GM19328 (cell line): ENCODE results near the gene SLC22A12.

ENCODE experiments used
- ATAC-seq: cut with Tn5 transposase; IDR thresholded peaks from one replicate; pipeline ENCODE4 v1.9.1; 2021; ENCODE audit warnings: mild to moderate bottlenecking, moderate library complexity; ENCODE audit not compliant: unreplicated experiment

The SLC22A12 gene

DNA sequence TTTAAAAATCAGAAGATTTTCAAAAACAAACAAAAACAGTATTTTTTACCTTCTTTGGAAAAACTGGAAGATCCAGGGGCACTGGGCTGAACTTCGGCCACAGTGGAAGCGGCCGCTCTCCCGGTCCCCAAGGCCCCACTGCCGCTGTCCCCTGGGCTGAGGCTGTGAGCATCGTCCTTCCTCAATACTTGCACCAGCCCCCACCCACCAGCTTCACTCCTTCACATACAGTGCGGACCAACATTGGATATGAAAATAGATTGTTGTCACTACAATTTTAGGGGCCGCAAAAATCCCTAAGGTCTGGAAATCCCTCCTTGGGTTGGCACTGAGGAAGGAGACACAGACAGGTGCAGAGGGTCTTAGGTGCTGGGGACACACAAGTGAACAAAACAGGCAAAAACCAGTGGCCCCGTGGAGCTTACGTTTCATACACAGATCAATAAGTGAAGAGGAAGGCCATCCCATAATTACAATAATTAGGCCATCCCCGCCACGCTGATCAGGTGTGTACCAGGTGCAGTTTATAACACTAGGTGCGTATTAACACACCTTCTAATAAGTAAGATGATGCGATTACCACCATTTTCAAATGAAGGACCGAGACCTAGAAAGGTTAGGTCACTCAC is 28.2 kb upstream of the SLC22A12 start:
- ATAC-seq, result no peak

DNA sequence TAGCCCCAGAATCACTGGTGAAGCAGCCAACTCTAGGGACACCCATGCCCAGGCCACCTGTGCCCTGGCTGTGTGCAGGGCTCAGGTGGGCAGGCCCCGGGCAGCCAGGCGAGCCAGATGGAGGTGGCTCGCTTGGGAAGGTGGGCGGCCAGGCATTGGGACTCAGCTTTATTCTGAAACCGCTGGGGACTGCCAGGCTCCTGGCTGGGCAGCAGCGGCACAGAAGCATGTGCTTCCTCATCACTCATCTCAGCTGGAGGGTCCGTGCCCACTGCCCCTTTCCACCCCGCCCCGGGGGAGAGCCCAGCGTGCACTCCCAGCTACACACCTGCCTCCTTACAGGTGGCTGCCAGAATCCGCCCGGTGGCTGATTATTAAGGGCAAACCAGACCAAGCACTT is 27.1 kb upstream of the SLC22A12 start:
- no peak for ATAC-seq

- no peak for ATAC-seq
Measured at GRCh38 chr11:64564419-64564818, 26.6 kb upstream of the SLC22A12 start.

GRCh38 chr11:64564947-64565889 is 25.8 kb upstream of the SLC22A12 start:
- no peak for ATAC-seq

- no peak for ATAC-seq
Measured at GRCh38 chr11:64566042-64566914, 24.7 kb upstream of the SLC22A12 start.

GRCh38 chr11:64566915-64567891 is 23.8 kb upstream of the SLC22A12 start:
- no peak for ATAC-seq

DNA sequence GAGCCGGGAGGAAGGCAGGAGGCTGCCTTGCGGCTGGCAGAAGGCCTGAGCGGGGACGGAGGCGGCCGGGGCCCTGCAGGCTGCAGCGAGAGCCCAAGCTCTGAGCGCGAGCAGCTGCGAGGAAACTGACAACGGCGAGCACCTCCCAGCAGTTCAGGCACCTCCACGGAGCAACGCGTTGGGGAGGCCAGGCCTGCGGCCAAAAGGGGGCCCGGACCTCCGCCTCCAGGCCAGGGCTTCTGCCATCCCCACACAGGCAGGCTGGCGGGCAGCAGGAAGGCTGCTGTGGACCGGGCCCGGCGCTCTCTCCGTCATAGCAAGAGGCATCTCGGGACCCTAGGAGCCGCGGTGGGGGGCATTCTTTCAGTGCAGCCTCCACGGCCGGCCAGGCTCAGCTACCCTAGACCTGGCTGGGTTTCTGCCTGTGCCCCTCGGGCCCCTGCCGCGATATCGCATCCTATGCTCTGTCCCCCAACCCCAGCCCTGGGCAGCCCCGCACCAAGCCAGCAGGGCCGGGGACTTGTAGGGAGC is 22.9 kb upstream of the SLC22A12 start:
- no peak for ATAC-seq

DNA sequence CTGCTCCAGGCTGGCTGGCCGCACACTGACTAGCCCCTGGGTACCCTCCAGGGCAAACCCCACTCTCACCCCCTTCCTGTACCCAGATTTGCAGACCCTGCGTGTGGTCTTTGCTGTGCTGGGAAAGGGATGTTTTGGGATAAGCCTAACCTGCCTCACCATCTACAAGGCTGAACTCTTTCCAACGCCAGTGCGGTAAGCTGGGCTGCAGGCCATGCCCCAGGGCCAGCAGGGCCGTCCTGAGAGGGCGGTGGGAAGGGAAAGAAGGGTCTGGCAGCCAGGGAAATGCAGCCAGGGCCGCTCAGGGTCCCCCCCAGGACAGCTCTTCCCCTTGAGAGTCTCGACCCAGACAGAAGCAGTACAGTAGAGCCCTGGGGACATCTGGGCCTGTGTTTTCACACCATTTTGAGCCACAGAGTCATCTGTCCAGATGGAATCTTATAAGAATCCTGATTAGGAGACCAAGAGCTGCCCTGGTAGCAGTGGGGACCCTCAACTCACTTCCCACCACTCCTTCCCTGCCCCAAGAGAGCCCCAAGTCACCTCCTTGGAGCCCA is 22.4 kb upstream of the SLC22A12 start:
- ATAC-seq, result no peak

DNA sequence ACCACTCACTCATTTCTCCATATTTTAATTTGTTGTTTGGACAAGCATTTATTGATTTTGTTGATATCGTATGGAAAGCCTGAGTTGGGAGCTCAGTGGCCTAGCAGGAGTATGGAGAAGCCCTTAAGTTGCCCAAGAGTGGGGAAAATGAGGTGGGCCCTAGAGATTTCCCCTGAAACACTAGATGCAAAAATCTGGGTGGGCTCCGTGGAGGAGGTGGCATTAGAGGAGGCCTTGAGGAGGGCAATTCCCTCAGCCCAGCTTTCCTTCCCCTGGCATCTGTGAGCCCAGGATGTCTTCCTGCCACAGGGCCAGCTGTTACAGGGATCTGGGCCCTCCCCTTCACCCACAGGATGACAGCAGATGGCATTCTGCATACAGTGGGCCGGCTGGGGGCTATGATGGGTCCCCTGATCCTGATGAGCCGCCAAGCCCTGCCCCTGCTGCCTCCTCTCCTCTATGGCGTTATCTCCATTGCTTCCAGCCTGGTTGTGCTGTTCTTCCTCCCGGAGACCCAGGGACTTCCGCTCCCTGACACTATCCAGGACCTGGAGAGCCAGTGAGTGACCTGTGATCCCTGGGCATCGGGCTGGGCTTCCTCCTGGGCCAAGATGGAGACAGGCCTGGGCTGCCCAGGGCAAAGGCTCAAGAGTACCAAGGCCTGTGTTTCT is 21.6 kb upstream of the SLC22A12 start:
- no peak for ATAC-seq

GRCh38 chr11:64570341-64570740 is 20.7 kb upstream of the SLC22A12 start:
- no peak for ATAC-seq

- no peak for ATAC-seq
Measured at GRCh38 chr11:64571050-64571409, 20.0 kb upstream of the SLC22A12 start.

DNA sequence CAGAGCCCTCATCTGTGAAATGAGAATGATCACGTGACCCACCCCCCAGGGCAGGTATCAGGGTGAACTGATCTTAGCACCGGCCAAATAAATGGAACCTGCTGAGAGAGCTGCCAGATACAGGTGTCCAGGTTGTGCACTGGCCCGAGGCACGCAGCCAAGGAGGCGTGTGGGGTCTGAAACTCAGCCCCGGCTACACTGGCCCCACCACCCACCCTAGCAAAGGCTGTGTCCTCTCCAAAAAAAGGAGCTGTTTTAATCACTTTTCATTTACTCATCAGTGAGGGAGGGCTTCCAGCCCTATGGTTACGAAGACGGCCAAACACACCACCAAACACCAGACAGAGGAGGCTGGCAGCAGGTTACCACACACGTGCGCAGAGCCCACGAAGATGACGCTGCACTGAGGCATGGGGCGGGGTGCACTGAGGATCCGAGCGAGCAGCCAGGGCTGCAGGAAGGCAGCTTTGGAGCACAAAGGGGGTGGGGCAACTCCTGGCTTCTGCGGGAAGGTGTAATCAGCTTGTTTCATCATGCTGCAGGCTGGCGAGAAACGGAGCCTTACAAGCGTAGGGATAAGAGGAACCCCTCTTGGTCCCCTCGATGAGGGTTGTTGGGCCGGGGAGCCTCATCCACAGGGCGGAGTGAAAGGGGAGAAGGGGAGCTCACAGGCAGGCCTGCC is 19.5 kb upstream of the SLC22A12 start:
- no peak for ATAC-seq

GRCh38 chr11:64572143-64572542 is 18.9 kb upstream of the SLC22A12 start:
- no peak for ATAC-seq

- no peak for ATAC-seq
Measured at GRCh38 chr11:64577202-64577601, 13.8 kb upstream of the SLC22A12 start.

DNA sequence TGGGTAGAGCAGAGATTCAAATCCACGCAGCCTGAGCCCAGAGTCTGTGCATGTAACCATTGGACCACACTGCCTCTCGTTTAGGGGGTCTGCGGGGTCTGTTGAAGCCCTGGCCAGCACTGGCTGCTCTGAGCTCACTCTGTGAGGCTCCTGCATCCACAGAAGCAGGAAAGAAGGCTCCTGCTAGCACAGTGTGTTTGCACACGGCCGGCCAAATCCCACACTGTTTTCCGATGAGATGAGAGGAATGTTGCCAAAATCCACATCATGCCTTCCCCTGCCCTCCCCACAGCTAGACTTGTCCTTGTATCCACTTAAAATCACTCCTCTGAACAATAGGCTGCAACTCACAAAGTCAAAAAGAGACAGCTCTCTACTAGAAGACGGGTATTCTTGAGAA is 10.6 kb upstream of the SLC22A12 start:
- ATAC-seq, result no peak

DNA sequence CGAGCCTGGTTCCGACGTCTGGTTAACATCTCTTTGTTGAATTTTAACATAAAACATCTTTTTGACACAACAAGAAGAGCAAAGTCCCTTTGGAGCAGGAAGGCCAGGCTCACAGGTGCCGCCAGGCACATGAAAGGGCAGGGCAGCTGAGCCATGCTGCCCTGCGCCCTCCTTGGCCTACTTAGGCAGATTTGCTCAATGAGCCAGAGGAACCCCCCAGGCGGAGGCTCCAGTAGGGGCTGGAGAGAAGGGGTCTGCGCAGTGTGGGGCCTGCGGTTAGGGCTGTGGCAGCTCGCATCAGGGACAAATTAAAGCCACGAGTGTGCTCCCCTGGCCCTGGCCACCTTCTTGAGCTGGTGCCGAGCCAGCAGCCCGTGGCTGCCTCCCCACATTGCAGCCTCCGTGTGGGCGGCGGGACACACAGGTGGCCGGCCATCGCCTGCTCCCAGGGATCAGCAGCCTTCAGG is 9.9 kb upstream of the SLC22A12 start:
- ATAC-seq, result no peak

DNA sequence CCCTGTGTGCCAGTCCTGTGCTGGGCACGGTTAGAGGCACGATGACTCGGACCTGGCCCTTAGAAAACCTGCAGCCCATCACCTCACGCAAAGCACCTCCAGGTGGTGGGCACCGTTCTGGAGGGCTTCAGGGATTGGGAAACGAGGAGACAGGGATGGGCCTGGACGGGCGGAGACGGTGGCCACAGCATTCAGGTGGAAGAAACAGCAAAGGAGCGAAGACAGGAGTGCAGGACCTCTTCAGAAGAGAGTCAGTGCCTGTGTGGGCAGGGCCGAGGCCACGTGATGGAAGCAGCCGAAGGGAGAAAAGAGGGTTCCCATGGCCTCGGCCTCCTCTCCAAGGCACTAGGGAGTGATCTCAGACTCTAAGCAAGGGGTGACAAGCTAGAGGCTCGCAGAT is 8.1 kb upstream of the SLC22A12 start:
- no peak for ATAC-seq
